HG03558 (cell line): Measurements from ENCODE around the gene KLK15.
"Not testable (repeated sequence)": the region's sequence is repeated elsewhere in the genome, so short reads cannot be mapped to it uniquely, and the experiment has no call there.

ENCODE experiments used
- ATAC-seq: cut with Tn5 transposase; IDR thresholded peaks from one replicate; pipeline ENCODE4 v1.9.1; 2021; ENCODE audit warnings: moderate number of reproducible peaks; ENCODE audit not compliant: unreplicated experiment; ENCODE audit errors: extremely low read depth

Gene KLK15

DNA sequence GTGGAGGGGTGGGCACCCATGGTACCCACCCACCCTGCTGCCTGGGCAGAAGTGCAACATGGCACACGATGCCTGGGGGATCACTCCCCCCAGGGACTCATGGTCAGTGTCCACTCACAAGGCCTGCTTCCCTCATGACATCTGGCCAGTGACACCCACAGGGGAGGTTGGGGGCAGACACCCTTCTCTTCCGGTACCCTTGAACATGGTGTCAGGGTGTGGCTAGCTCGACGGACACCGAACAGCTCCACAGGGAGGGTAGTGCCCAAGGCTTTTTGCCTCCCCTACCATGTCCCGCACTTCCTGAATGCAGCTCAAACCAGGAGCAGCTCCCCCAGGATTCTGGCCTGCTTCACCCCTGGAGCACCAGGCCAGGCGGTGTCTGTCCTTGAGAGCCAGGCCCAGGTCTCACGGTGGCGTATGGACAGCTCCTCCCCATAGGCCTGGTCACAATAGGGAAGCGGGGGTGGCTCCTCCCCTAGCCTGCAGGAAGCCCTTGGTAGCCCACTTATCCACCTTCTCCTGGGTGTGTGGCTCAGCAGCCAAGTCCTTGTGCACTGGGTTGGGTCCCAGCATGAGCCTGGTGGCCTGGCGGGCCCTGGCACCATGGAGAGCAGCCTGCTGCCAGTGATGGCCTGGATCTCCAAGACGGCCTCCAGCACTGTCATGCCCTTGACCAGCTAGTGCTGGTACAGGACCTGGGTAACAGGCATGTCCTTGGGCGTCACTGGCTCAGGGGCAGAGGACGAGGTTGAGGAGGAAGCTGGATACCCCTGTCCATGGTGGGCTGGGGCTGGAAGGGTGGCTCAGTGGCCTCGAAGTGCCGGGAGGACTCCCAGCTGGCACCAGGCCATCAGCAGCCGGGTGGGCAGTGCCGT lies 35.4 kb downstream of the KLK15 start:
- ATAC-seq: no peak

- ATAC-seq: no peak
Measured at GRCh38 chr19:50797429-50797780, 36.0 kb downstream of the KLK15 start.

DNA sequence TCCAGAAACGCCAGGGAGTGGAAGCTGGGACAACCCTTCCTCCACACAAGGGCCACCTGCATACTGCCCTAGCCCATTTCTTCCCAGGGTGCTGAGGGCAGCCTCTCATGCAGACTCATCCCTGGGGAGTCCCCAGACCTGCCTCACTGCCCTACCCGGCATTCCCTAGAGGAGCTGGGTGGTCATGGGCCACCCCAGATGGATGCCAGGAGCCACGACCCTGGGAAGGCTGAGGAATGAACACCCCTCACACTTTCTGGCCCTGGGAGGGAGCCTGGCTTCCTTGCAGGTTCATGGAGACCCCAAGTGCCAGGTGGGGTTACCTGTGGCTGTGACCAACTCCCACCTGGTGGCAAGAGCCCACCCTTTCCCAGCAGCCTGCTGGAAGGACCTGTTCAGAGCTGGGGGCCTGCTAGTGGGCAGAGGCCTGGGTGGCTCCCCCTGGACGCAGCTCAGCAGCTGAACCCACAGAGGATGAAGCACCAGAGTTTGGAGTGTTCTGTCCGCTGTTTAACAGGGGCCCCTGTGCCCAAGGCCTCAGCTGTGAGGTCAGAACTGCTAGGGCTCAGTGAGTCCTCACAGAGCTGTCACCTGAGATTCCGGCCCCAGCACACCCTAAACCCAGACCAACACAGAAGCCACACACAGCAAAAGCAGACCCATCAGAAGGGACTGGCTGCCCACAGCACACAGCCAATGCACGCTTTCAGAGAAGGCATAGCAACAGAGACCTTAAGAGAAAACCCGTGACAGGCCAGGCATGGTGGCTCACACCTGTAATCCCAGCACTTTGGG lies 36.5 kb downstream of the KLK15 start:
- no peak for ATAC-seq

DNA sequence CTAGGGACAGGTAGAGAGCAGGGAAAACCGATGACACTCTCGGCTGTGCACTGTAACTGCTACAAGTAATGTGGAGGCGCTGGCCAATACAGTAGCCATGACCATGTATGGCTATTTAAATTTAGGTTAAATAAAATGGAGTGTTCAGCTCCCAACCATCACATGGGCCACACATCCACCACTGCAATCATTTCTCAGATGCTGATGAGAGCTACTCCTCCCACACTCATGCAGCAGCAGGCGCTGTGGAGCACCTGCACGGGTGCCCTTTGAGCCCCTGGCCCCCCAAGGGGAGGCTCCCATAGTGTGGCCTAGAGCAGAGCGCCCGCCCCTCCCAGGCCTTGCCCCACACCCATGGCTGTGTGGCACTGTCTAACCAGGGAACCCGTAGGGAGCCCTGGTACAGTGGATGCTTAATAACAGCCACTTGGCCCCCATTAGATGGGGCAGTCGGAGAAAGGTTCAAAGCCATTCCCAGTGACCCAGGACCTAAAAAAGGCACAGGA lies 37.2 kb downstream of the KLK15 start:
- ATAC-seq: no peak

GRCh38 chr19:50795664-50796073 lies 37.7 kb downstream of the KLK15 start:
- ATAC-seq: no peak

- ATAC-seq: no peak
Measured at GRCh38 chr19:50794876-50795663, 38.3 kb downstream of the KLK15 start.

- no peak for ATAC-seq
Measured at GRCh38 chr19:50794074-50794875, 39.1 kb downstream of the KLK15 start.

- ATAC-seq: no peak
Measured at GRCh38 chr19:50793558-50794065, 39.8 kb downstream of the KLK15 start.

DNA sequence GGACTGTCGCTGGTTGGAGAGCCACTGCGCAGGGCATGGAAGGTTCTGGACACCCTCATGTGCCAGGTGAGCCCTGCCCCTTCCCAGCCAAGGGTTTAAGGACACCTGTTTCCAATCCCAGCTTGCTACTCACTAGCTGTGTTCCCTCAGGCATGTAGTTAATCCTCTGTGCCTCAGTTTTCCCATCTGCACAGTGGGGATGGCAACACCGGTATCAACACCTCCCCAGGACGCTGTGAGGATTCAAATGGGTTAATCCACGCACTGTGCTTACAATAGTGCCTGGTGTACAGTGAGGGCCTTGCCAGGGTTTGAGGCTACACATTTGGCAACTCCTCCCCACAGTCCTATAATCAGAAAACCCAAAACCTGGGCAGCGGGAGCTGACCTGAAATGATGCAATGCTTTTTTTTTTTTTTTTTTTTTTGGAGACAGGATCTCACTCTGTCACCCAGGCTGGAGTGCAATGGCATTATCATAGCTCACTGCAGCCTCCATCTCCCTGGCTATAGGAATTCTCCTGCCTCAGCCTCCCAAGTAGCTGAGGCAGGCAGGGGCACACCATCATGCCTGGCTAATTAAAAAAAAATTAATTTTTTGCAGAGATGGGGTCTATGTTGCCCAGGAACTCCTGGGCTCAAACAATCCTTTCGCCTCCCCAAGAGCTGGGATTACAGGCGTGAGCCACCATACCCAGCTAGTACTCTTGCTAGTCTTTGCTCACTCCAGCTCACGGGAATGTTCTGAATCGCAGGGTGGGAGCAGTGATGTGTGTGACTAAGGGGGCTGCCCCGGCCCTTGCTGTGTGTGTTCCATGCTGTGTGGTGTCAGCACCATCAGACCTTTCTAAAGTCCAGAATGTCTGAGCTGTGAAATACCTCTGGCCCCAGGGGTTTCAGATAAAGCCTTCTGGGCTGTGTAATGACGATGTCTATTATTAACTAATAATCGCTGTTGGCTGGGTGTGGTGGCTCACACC lies 40.8 kb downstream of the KLK15 start:
- ATAC-seq: no peak

DNA sequence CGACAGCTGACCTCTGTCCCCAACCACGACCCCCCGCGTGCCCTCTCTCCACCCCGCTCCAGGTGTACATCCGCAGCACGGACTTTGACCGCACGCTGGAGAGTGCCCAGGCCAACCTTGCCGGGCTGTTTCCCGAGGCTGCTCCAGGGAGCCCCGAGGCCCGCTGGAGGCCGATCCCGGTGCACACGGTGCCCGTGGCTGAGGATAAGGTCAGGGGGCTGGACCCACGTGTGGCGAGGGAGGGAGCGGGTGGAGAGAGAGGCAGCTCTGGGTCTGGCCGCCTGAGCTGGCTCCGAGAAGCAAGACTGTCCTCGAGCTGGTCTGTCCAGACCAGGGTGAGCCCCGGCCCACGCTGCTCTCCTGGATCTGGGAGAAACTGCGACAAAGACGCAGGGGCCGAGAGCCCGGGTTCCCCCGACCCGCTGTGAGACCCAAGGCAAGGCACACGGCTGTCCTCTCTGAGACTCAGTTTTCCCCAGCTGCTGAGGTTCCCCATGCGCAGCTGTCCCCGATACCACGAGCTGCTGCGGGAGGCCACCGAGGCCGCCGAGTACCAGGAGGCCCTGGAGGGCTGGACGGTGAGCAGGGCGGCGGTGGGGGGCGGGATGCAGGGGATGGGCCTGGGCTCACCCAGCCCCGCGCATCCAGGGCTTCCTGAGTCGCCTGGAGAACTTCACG lies 41.6 kb downstream of the KLK15 start:
- no peak for ATAC-seq

- ATAC-seq: no peak
Measured at GRCh38 chr19:50790922-50791467, 42.4 kb downstream of the KLK15 start.

GRCh38 chr19:50790396-50790795 lies 43.0 kb downstream of the KLK15 start, which contains the start of gene ACP4:
Gene ACP4, plus strand, starts transcription at chr19:50790415. Its CDS starts 0 bp downstream, at chr19:50790415.
- ATAC-seq: no peak

- ATAC-seq: no peak
Measured at GRCh38 chr19:50785329-50785728, 48.0 kb downstream of the KLK15 start.

DNA sequence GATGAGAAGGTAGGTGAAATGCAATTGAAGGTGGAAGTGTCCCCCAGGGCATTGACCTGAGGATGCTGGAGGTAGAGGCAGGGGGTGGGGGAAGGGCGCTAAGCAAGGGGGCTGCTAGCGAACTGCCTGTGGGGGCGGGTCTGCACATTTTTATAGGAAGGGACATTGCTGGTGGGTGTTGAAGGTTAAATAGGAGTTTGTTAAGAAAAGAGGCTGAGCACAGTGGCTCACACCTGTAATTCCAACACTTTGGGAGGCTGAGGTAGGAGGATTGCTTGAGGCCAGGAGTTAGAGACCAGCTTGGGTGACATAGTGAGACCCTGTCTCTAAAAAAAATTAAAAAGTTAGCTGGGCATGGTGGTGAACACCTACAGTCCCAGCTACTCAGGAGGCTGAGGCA lies 48.7 kb downstream of the KLK15 start:
- no peak for ATAC-seq

DNA sequence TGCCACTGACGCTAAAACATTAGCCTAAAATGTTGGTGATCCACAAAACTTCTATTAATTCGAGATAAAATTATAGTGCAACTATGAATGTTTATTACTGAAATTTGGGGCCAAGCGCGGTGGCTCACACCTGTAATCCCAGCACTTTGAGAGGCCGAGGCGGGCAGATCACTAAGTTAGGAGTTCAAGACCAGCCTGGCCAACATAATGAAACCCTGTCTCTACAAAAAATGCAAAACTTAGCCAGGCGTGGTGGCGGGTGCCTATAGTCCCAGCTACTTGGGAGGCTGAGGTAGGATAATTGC lies 49.6 kb downstream of the KLK15 start:
- ATAC-seq: not testable (repeated sequence)

- ATAC-seq: no peak
Measured at GRCh38 chr19:50780753-50781435, 52.5 kb downstream of the KLK15 start.
